HG02763 (cell line): ENCODE measurements around the gene PTPRN2.
"Not testable (repeated sequence)": the region's sequence is repeated elsewhere in the genome, so short reads cannot be mapped to it uniquely, and the experiment has no call there.

Source experiments
- ATAC-seq: cut with Tn5 transposase; IDR thresholded peaks from one replicate; pipeline ENCODE4 v1.9.1; 2021; ENCODE audit warnings: mild to moderate bottlenecking, moderate library complexity; ENCODE audit not compliant: unreplicated experiment

The PTPRN2 gene

GRCh38 chr7:158425676-158426075 is 161.9 kb downstream of the PTPRN2 start:
- not testable (repeated sequence) for ATAC-seq

DNA sequence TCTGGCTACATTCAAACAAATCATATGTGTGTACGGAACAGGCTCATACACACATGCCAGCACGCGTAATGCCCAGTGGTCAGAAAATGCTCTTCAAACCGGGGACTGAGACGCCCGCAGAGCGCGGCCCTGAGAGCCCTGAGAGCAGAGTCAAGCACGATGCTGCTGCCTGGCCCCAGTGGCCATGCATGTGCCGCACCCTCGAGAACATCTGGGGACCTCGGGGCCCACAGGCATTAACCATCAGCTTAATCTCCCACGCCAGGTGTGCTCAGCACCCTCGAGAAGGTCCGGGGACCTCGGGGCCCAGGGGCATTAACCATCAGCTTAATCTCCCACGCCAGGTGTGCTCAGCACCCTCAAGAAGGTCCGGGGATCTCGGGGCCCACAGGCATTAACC is 163.1 kb downstream of the PTPRN2 start:
- ATAC-seq = no peak

- ATAC-seq = no peak
Observed at GRCh38 chr7:158424011-158424410, 163.6 kb downstream of the PTPRN2 start.

DNA sequence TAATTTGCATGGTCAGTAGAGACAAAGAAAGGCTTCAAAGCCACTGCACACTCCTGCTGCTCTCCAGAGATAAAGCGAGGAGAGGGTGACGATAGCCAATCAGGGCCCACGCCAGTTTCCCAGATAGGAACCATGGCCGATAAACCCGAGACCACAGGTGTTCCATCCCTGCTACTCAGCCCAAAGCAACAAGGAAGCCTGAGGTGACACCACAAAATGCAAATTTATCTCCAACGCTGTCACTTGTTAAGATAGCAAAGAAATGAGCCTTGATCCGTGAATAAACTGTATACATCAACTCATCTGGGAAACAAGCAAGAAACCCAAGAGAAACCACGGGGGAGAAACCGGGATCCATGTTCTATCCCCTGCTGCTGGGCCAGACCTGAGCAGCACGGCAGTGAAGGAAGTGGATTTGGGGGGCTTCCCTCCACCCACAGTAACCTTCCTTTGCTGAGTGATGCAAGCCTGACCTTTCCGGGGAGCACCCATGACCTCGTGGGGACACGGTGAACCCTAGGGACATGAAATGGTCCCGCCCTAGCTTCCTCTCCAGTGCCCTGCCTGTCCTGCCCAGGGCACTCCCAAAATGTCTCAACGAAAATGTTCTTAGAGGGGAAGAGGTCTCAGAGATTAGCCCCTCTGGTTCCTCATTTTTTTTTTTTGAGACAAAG is 164.6 kb downstream of the PTPRN2 start:
- ATAC-seq = no peak

DNA sequence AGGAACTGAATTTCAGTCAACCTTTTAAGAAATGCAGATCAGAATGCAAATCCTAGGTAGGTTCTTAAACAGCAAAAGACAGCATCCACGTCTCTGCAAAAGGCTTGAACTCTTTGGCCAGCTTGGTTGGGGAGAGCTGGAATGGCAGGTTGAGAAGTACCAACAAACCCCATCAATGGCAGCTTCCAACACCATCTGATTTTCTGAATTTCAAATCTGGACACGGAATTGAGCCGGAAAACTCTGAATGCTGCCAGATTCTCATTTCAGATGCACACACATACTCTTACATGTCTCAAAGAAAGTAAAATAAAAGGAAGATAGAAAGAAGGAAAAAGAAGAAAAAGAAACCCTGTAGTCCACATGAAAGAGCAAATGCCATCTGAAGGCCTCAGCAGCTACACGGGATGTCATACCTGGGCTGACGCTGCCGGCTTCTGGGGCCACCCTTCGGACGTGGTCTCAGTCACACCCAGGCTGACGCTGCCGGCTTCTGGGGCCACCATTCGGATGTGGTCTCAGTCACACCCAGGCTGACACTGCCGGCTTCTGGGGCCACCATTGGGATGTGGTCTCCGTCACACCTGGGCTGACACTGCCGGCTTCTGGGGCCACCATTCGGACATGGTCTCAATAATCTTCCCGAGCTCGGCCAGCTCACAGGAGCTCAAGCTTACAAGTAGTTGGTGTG is 165.3 kb downstream of the PTPRN2 start:
- no peak for ATAC-seq

DNA sequence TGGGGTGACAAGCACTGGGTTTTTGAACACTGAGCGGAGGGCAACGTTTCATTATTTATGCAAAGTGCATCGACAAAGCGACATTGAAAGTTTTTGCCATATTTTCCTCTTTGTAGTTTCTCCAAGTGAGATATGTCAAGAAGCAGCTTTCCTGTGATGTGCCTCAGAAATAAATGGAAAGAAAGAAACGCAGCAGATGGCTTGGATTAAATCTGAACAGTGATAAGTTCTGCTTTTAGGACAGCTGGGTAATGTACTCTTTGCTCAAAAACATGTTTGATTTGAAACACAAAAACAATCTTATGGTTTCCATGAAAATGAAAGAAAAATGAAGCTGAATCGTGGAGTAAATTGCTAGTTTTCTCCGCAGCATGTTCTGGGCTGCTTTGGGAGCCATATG is 166.3 kb downstream of the PTPRN2 start:
- no peak for ATAC-seq

- no peak for ATAC-seq
Observed at GRCh38 chr7:158420591-158421340, 166.9 kb downstream of the PTPRN2 start.

- ATAC-seq = no peak
Observed at GRCh38 chr7:158419238-158419785, 168.3 kb downstream of the PTPRN2 start.

- not testable (repeated sequence) for ATAC-seq
Observed at GRCh38 chr7:158418395-158418794, 169.2 kb downstream of the PTPRN2 start.

- no peak for ATAC-seq
Observed at GRCh38 chr7:158416283-158416933, 171.2 kb downstream of the PTPRN2 start.

GRCh38 chr7:158415316-158415715 is 172.3 kb downstream of the PTPRN2 start:
- ATAC-seq = no peak

DNA sequence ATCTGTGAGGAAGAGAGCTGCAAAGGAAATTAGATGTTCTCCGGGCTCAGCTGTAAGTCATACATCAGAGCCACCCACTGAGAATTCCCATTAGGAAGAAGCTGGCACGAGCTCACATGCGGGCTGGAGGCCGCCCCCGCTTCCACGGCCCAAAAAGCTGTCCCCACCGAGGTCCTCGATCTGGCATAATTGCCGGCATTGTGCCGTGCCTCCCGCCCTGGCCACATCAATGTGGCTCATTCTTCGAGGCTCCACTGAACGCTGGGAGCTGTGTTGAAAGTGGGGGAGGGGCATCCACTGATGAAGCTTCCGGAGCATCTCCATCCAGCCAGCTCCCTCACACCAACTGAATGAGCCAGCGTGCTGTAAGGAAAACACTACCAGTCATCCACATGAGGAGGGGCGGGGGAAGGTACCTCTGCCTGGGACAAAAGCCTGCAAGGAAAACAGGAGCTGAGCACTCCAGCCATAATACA is 173.1 kb downstream of the PTPRN2 start:
- no peak for ATAC-seq

- ATAC-seq = no peak
Observed at GRCh38 chr7:158414002-158414401, 173.6 kb downstream of the PTPRN2 start.

- no peak for ATAC-seq
Observed at GRCh38 chr7:158411232-158411950, 176.2 kb downstream of the PTPRN2 start.

DNA sequence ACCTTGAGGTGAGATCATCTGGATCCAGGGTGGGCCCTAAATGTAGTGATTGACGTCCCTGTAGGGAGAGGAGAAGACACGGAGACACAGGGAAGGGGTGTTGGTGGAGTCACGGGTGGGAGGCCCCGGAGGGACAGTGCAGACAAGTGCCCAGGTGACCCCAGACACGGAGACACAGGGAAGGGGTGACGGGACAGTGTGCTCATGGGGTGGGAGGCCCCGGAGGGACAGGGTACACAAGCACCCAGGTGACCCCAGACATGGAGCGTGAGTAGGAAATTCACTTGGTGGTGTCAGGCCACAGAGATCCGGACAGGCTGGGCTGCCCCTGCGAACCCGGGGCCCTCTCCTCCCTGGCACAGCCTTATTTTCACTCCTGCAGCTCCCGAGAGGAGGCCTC is 176.9 kb downstream of the PTPRN2 start:
- no peak for ATAC-seq

DNA sequence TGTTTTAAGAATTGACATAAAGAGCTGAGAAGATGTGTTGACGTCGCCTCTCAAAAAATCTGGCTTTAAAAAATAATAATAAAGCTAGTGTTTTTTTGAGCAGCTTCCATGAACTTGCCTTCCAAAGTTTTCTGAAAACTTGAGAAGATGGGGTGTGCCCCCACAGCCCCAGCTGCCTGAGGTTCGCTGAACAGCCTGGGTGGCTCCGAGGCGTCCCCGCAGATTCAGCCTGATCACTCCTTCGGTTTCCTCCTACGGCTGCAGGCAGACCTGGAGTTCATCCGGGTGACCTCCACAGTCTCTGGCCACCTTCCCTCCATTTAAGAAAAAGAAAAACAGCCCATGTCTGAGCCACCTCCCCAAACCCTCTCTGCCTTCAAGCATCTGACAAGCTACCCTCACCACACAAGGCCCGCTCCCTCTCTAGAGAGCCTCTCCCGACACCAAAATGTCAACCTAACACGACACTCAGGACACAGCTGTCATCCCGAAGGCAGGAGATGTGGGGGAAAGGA is 177.8 kb downstream of the PTPRN2 start:
- ATAC-seq = no peak

DNA sequence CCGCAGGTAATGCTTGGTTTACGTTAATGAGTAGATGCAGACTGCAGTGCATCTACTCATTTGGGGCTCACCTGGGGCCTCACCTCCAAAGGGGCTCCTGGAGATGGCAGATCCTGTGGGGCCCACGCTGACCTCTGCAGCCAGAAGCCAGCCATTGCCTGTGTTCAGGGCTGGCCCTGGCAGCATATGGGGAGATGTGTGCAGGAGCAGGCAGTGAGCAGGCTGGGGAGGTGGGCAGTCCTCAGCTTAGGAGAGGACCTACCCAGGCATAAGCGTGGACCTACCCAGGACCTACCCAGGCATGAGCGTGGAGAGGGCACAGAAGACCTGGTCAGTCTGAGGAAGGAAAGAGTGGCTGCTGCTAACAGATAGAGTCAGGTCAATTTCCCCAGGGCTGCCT is 178.5 kb downstream of the PTPRN2 start:
- ATAC-seq = no peak

DNA sequence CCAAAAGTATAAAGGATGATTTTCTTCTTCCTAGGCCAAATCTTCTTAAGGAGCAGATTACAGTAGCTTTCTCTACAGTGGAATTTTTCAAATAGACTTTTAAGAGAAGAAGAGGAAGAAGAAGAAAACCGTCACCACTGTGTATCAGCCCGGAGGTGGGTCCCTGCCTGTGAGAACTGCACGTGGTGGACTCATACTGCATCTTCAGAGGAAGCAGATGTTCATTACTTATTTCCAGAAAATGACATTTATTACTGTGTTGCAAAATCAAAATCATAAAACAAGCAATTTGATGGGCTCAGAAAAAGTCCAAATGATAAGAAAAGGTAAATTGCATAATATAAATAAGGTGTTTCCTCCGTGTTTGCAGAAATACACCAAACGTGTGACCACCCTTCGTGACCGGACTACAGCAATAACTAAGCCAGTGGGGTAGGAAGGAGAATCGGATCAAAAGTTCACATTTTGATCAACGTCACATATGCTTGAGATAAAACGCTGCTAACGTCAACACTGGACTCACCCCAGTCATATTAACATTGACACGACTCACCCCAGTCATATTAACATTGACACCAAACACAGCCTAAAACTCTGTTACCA is 179.2 kb downstream of the PTPRN2 start:
- no peak for ATAC-seq

DNA sequence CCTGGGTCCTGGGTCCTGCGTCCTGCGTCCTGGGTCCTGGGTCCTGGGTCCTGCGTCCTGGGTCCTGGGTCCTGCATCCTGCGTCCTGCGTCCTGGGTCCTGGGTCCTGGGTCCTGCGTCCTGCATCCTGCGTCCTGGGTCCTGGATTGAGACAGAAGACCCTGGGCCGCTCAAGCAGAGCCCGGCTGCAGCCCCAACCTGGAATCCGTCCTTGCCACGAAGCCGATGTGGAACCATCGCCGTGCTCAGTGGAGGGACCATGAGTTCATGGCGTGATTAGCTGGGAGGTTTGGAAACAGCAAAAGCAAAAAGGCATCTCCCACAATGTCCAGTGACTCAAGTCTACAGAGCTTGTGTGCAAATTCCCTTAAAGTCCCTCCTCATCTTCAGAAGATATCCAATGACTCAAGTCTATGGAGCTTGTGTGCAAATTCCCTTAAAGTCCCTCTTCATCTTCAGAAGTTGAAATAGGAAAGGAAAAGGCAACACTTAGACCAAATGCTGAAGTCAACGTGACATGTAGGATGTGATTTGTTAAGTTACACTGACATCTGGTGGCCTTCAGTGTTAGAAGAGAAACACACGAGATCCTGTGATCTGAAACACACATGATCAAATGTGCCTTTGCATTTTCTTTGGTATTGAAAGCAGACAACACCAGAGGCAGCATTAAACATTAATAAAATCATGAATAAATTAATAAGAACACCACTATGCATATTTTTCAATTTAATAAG is 179.9 kb downstream of the PTPRN2 start:
- no peak for ATAC-seq
